Tibial nerve (tissue), 4 donors: ENCODE results near the gene CPEB3.

Experiments used
- EP300 ChIP-seq, 2 donors: sonication (generic); formaldehyde crosslinking; IDR thresholded peaks; one replicate each; pipeline ENCODE4 v1.6.1; 2017; ENCODE audit warnings: antibody characterized with exemption in 2 of 2, mild to moderate bottlenecking in 1 of 2
- POLR2A ChIP-seq, 2 donors: fragments of 450-650 bp; IDR thresholded peaks; one replicate each; pipeline ENCODE4 v1.6.1; 2017; ENCODE audit warnings: antibody characterized with exemption in 2 of 2, mild to moderate bottlenecking in 2 of 2, moderate library complexity in 2 of 2
- TF ChIP-seq, protein P1 (sequence below), 5 experiments: fragments of 200-600 bp in 3 of 5; fragments of 450-650 bp in 2 of 5; sonication (generic) in 3 of 5; IDR thresholded peaks; one replicate each; pipeline ENCODE4 v1.5.1; 2016 to 2019; ENCODE audit warnings: antibody characterized with exemption in 5 of 5, mild to moderate bottlenecking in 3 of 5, moderate library complexity in 2 of 5

DNA sequence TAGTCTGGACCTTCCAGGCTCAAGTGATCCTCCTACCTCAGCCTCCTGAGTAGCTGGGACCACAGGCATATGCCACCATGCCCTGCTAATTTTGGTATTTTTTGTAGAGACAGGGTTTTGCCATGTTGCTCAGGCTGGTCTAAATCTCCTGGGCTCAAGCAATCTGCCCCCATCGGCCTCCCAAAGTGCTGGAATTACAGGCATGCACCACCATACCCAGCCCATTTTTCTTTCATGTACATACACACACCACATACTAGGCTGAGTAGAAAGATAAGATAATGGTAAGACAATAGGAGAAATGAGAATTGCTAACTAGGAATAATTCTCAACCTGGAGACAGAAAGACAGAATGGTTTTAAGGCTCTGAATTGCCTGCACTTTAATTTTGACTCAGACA, 83.8 kb downstream of the CPEB3 start:
- TF ChIP-seq POLR2A (IDR thresholded peaks at IDR 0.05) (no peak), EP300 (IDR thresholded peaks at IDR 0.05) (no peak)
- TF ChIP-seq, protein P1, sequence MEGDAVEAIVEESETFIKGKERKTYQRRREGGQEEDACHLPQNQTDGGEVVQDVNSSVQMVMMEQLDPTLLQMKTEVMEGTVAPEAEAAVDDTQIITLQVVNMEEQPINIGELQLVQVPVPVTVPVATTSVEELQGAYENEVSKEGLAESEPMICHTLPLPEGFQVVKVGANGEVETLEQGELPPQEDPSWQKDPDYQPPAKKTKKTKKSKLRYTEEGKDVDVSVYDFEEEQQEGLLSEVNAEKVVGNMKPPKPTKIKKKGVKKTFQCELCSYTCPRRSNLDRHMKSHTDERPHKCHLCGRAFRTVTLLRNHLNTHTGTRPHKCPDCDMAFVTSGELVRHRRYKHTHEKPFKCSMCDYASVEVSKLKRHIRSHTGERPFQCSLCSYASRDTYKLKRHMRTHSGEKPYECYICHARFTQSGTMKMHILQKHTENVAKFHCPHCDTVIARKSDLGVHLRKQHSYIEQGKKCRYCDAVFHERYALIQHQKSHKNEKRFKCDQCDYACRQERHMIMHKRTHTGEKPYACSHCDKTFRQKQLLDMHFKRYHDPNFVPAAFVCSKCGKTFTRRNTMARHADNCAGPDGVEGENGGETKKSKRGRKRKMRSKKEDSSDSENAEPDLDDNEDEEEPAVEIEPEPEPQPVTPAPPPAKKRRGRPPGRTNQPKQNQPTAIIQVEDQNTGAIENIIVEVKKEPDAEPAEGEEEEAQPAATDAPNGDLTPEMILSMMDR (IDR thresholded peaks at IDR 0.05) = no peak
